Measurements from ENCODE around the gene ABCC11.

ABCC11 gene

GRCh38 chr16:48129926-48130325, 117.4 kb downstream of the ABCC11 start:
- DNase-seq (ENCODE audit: low spot score): no peak

GRCh38 chr16:48128769-48129168, 118.6 kb downstream of the ABCC11 start:
- no peak for DNase-seq (ENCODE audit: low spot score)

DNA sequence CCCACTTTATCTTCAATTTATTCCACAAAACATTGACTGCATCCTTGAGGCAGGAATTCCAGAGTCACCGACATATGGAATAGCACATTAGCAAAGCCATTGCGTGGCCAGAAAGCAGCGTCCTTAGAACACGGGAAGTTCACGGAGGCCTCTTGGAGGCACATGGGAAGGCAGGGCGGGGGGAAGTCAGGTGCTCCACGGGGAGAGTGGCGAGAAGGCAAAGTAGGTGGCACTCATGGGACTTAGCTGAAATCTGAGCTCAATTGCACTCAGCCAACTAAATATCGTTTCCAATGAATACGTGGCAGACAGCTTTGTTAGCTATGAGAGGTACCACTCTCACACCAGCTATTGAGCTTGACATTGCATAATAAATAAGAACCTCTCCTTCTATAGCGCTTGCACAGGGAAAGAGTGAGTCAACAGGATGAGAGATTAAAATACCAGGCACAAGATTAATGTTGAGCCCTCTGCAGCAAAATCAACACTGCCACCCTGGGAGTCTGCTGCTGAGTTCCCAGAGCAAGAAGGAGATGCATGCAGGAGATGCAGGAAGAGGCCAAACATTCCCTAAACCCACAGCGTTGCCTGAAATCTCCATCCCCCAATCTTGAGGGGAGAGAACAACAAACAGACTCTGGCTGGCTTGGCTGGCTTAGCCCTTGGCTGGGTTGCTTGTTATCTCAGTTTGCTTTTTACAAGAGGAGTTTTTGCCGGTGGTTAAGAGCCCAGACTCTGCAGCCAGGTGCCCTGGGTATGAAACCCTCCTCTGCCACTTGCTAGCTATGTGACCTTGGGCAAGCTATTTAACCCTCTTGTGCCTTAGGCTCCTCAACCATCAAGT, 120.3 kb downstream of the ABCC11 start:
- DNase-seq (ENCODE audit: low spot score): no peak

DNA sequence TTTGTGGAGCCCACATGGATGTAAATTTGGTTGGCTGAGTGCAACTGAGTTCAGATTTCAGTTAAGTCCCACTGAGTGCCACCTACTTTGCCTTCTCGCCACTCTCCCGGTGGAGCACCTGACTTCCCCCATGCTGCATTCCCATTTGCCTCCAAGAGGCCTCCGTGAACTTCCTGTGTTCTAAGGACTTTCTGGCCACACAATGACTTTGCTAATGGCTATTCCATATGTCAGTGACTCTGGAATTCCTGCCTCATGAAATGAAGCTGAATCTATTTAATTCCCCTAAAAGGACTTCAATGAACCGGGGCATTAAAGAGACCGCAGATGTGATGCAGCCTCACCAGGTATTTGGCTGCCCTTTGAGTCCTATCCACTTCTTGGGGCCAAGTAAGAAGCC, 121.5 kb downstream of the ABCC11 start:
- DNase-seq (ENCODE audit: low spot score): no peak

GRCh38 chr16:48124266-48124665, 123.1 kb downstream of the ABCC11 start:
- no peak for DNase-seq (ENCODE audit: low spot score)

DNA sequence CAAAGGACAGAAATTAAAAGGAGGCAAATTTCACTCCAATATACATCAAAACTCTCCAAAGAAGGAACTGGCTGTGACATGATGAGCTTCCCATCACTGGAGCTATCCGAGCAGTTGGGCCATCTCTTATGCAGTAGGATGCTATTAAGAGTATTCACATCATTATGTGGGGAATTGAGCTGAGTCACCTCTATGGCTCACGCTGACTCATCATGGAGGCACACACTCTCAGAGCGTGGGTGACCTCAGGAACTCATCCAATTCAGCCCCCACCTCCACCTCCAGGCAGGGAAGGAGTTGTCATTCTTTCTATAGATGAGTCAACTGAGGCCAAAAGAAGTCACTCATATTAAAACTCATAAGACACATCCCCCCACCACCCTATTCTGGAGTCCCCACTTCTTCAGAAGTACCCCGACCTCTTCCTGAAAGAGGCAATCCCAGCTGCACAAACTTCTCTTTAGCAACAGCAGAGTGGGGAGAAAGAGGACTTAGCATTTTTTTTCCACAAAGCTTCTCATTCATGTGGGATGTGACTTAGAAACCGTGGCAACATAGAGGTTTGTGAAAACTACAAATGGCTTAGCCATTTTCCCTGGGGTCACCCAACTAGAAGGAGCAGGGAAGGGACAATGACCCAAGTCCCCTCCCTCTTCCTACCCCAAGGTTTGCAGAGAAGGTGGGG, 124.1 kb downstream of the ABCC11 start:
- peak; percentile 54 for DNase-seq (ENCODE audit: low spot score)

- DNase-seq (ENCODE audit: low spot score): no peak
These were observed 126.1 kb downstream of the ABCC11 start for GRCh38 chr16:48121276-48121675.

DNA sequence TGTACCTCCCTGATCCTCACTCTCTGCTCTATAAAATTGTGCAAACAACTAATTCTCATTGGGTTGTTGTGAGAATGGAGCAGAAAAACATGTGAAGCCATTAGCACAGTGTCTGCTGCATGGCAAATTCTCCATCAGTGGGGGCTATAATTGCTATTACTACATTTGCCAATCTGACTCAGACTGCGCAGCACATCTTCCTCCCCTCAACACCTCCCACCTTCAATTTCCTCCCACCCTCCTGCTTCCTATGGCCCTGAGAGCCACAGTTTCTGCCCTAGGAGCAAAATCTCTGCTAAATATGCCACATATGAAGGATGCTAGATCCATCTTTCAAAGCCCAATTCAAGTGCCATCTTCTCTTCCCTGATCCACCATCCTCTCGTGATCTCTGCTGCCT, 128.5 kb downstream of the ABCC11 start:
- DNase-seq (ENCODE audit: low spot score): no peak

DNA sequence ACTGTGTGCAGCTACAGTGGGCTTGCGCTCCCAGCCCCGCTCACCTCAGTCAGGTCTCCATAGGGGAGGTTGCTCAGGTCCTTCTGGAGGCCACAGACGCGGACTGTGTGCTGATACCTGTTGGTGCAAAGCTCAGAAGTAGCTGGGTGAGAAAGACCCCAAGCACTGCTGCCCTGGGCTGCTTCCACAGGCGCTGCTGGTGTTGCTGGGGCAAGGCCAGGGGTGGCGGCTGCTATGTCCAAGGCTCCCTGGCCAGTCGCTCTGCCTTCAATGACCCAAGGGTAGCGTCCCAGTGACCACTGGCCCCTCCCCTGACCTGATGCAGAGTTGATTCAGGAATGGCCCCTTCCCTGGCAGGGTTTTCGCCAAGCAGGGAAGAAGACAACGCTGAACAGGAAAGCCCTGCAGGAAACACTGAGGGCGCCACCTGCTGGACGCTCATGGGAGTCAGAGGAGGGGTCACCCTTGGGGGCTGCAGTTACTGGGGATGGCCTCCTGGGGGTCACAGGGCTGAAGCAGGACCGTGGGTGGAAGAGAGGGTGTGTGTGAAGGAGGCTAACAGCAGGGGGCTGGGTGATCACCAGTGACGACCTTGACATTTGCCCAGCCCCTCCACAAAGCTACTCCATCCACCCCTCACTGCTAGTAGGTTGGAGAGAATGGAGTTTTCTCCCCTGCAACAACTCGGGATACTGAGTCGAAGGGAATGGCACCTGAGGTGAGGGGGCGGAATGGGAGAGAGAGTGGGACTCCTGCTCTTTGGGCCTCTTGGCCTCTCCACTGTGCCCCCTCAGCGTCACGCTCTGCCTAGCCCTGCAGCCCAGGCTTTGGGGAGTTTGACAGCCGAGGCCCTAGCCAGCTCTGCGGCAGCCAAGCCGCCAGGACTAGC, 129.9 kb downstream of the ABCC11 start:
- DNase-seq (ENCODE audit: low spot score): no peak
